G401 (cell line): ENCODE results near the gene DIAPH2. TPM values are rescaled to one million over a fixed set of nuclear protein-coding genes. Genes with fewer than 3 reads are reported as not detected.

Experiments
- DNase-seq: peaks from one replicate; pipeline ENCODE4 v3.0.0-alpha.2; 2015; ENCODE audit warnings: low spot score
- in situ Hi-C: cut with HindIII; loops from 2 replicates; pipeline ENCODE4 v1.10.0; 2016; ENCODE audit warnings: low sequenced_read_pairs, mixed read lengths
- total RNA-seq: library from RNA; depleted of rRNA; stranded (reverse); fragments of >200 nt; shearing (Covaris generic); gene quantifications from 2 replicates; pipeline ENCODE4 v1.2.3, GENCODE V29; 2014

The DIAPH2 gene
- total RNA-seq, 1 experiment from 2014 or later, result 9.9 TPM

DNA sequence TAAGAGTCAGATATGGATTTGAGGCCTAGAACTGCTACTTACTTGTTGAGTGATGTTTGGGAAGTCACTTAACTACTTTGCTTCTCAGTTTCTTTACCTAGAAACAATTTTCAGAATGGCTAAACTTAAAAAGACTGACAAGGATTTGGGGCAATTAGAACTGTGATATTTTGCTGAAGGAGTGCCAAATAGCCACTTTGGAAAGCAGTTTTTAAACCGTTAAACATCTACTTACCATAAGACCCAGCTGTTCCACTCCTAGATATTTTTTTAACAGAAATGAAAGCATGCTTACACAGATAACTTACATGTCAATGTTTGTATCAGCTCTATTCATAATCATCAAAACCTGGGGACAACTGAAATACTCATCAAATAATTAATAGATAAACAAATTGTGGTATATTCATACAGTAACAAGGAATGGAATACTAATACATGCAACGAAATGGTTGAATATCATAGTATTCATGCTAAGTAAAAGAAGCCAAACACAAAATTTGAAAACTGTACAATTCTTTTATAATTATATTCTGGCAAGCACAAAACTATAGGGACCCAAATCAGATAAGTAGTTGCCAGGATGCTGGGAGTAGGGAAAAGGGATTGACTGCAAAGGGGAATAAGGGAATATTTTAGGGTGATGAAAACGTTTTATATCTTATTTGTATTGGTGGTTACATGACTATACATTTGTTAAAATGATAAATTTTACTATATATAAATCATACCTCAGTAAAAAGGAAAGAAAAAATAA is 223.1 kb downstream of the DIAPH2 start:
- in situ Hi-C loops, result no loop called here
- DNase-seq, result no peak

GRCh38 chrX:96909291-96909690 is 224.6 kb downstream of the DIAPH2 start:
- no peak for DNase-seq
- in situ Hi-C loops, result no loop called here

- DNase-seq, result no peak
- in situ Hi-C loops, result no loop called here
Measured at GRCh38 chrX:96918864-96919263, 234.2 kb downstream of the DIAPH2 start.

- no peak for DNase-seq
- in situ Hi-C loops, result no loop called here
Measured at GRCh38 chrX:96919672-96920071, 235.0 kb downstream of the DIAPH2 start.

- no peak for DNase-seq
- in situ Hi-C loops, result no loop called here
Measured at GRCh38 chrX:96924581-96924980, 239.9 kb downstream of the DIAPH2 start.

GRCh38 chrX:96929036-96929435 is 244.4 kb downstream of the DIAPH2 start:
- no peak for DNase-seq
- in situ Hi-C loops, result no loop called here

DNA sequence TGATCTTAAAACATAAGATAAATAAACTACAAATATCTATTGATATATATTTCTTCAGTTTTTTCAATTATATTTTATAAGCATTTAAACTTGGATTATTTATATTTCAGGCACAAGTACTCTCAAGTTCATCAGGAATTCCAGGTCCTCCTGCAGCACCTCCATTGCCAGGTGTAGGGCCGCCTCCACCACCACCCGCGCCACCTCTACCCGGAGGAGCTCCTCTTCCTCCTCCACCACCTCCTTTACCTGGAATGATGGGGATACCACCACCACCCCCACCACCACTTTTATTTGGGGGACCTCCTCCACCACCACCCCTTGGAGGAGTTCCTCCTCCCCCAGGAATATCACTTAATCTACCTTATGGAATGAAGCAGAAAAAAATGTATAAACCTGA is 273.1 kb downstream of the DIAPH2 start:
- DNase-seq, result no peak
- in situ Hi-C loops, result no loop called here

DNA sequence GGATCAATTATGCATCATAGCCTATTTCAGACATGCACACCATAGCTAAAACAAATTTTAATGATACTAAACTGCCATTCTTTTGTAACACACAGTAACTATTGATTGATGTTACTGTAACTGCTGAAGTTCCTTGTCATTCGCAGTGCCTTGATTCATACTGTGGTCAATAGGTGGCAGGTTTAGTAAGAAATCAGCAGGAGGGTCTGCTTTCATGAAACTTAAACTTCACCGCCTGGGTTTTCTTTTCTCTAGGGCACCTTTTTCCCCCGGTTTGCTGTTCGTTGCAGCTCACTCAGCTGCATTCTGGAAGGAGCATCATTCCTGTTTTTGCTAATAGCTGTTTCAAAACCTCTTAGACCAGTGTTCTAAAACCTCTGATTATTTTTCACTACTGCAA is 287.2 kb downstream of the DIAPH2 start:
- no peak for DNase-seq
- in situ Hi-C loops, result no loop called here

DNA sequence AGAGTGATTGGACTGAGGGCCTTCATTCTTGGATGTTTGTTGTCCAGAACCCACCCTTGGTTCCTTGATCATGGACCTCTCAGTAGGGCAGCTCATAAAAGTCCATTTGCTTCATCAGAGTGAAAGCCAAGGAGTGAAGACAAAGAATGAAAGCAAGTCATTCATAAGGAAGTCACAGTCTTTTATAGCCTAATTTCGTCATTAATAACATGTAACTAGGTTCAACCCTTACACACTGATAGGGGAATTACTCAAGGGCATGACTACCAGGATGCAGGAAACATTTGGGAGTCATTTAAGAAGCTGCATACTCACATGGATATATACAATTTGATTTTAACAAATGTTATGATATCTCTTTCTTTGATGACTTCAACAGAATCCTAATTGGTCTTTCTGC is 294.3 kb downstream of the DIAPH2 start:
- no peak for DNase-seq
- in situ Hi-C loops, result no loop called here

DNA sequence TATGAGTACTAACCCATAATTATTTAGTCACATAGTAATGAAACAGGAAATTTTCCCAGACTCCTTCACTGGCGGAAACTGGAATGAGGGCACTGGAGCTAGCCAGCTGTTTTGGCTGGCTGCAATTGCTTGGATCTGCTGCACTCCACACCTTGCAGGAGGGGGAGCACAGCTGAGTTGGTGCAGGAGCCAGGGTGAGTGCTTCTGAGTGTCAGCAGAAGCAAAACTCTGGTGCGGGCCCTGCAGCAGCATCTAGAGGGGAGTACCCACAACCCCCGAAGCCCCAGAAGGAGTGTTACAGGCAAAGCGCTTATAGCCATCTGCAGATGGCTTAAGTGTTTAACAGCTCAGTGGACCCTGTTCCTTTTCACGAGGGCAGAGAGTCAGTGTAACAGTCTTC is 295.1 kb downstream of the DIAPH2 start:
- DNase-seq, result no peak
- in situ Hi-C loops, result no loop called here

DNA sequence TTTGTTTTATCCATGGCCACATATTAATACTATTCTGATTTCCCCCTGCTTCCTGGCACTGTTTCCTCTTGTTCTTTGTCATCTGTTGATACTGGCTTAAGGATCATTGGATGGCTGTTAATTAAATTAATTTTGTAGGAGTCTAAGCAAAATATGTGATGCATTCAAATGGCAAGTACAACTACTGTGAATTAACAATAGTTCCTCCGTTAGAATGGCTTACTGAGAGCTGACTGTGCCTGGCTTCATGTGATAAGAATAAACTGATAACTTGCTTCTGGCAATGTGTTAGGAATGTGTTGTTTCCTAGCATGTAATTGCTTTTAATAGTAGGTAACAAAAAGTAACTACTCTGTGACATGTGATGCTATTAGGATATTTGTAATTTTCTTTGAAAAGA is 297.5 kb downstream of the DIAPH2 start:
- no peak for DNase-seq
- in situ Hi-C loops, result no loop called here

- in situ Hi-C loops, result no loop called here
- DNase-seq, result no peak
Measured at GRCh38 chrX:96984538-96984937, 299.9 kb downstream of the DIAPH2 start.

DNA sequence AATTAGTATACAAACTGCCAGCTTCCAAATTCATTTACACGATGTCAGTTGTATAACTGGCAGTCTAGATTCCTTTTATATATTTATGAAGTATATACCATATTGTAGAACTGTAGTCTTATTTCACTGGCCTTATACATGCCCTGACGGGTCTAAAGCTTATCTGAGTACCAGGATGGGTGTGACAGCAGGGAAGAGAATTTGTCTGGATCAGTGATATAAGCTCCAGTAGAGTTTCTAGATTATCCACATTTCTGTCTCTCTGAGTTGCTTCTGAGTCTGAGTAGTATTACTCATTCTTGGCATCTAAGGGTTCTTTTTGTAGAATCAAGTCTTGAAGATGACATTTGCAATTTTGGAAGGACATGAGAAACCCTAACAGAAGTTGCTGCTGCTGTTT is 300.4 kb downstream of the DIAPH2 start:
- in situ Hi-C loops, result no loop called here

GRCh38 chrX:96987228-96987627 is 302.6 kb downstream of the DIAPH2 start:
- no peak for DNase-seq
- in situ Hi-C loops, result no loop called here

More for the DNA sequence above, 300.4 kb downstream of the DIAPH2 start:
- no peak for DNase-seq

- in situ Hi-C loops, result no loop called here
- no peak for DNase-seq
Measured at GRCh38 chrX:96989830-96990571, 305.4 kb downstream of the DIAPH2 start.

- in situ Hi-C loops, result no loop called here
- no peak for DNase-seq
Measured at GRCh38 chrX:96994093-96994492, 309.5 kb downstream of the DIAPH2 start.

- no peak for DNase-seq
- in situ Hi-C loops, result no loop called here
Measured at GRCh38 chrX:96997196-96997595, 312.6 kb downstream of the DIAPH2 start.

DNA sequence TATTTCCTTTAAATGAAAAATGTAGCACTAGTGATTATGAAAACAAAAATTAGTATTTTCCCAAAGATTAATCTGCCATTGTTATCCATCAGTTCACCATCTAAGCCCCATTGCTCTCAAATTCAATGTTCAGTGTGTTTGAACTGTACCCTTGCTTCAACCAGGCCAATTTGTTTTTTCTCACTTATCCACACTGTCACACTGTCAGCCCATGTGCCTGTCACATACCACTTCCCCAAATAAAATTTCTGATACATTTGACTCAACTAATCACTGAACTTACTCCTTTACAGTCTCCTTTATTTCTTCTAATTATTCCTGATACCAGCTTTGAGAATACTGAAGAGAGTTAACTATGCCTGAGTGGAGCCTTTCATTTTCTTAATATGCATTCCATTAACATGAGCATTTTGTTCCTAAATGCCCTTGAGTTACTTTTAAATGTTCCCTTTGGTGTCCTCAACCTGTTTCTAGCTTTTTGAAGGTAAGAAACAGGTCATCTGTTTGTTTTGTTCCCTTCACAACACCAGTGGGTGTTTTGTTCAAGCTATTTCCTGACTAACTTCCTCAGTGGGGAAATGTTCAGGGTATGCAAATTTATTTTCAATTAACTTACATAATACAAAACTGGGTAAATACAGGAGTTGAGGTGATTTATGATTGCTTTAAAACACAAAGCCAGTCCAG is 316.2 kb downstream of the DIAPH2 start:
- no peak for DNase-seq
- in situ Hi-C loops, result no loop called here

DNA sequence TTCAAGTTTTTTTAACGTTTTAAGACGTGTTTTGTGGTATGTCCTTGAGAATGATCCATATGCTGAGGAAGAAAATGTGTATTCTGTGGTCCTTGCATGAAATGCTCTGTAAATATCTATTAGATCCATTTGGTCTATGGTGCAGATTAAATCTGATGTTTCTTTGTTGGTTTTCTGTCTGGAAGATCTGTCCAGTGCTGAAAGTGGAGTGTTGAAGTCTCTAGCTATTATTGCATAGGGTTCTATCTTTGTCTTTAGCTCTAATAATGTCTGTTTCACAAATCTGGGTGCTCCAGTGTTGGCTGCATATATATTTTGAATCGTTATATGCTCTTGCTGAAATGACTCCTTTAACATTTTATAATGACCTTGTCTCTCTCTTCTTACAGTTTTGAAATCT is 321.5 kb downstream of the DIAPH2 start:
- no peak for DNase-seq
- in situ Hi-C loops, result no loop called here

- no peak for DNase-seq
- in situ Hi-C loops, result no loop called here
Measured at GRCh38 chrX:97009391-97009790, 324.7 kb downstream of the DIAPH2 start.
